ENCODE data around the gene JUNB. TPM values are rescaled to one million over a fixed set of nuclear protein-coding genes. Genes with fewer than 3 reads are reported as not detected.

The JUNB gene
- polyA plus RNA-seq, 3 donors = 1,279 to 3,167 (median 1,468) TPM

- no peaks in the 10 kb centered on the region for H3K27me3 ChIP-seq (ENCODE audit: control insufficient read depth in 2 of 2, insufficient read depth in 2 of 2, low read length in 2 of 2)
- H2AFZ ChIP-seq (ENCODE audit: insufficient read depth, low read depth, low read length, poor library complexity, severe bottlenecking) = no peak overlapping the region
- H3K4me2 ChIP-seq (replicated peaks; ENCODE audit: extremely low read depth, low read length, poor library complexity, severe bottlenecking) = peak overlapping the region; percentile 99
- no peak for TF ChIP-seq CTCF (IDR thresholded peaks at IDR 0.05)
- peaks cover 0 to 2% of the 10 kb centered on the region in 2 donors for H3K36me3 Mint-ChIP-seq
- H3K36me3 ChIP-seq (replicated peaks in 1 of 2; ENCODE audit: control insufficient read depth in 1 of 2, insufficient read depth in 2 of 2, low read length in 2 of 2) = no peaks in the 10 kb centered on the region
- H3K4me3 Mint-ChIP-seq = peak overlapping the region; percentile 55 to 95
- 91% methylated on average over 6 of the region's 10 CpGs for WGBS (ENCODE audit: insufficient coverage)
- peaks cover 28% of the 10 kb centered on the region for H3K4me1 Mint-ChIP-seq
- DNase-seq = no peak
- peaks cover 73 to 75% of the 10 kb centered on the region in 2 donors for H3K4me1 ChIP-seq (ENCODE audit: control insufficient read depth in 1 of 2, insufficient read depth in 2 of 2, low read length in 2 of 2)
- peak overlapping the region; percentile 95 to 100 for H3K27ac ChIP-seq (ENCODE audit: low read depth in 1 of 2, low read length in 2 of 2)
- peaks cover 0 to 1% (median 0%) of the 10 kb centered on the region in 3 donors for H3K27me3 Mint-ChIP-seq (ENCODE audit: low read depth in 3 of 3)
- intact Hi-C loops (cut with micrococcal nuclease) = loop anchor here (10.0 kb wide), 1 partner anchor 1057 kb away; no protein-coding TSS in a partner anchor
- peak overlapping the region; percentile 94 for H3K9ac ChIP-seq (ENCODE audit: insufficient read depth, low read length, poor library complexity, severe bottlenecking)
- peaks cover 0 to 5% (median 0%) of the 10 kb centered on the region in 7 donors for H3K9me3 Mint-ChIP-seq
- no peaks in the 10 kb centered on the region for H3K9me3 ChIP-seq (replicated peaks in 1 of 2; ENCODE audit: control insufficient read depth in 1 of 2, insufficient read depth in 1 of 2, low read length in 2 of 2)
- H4K20me1 ChIP-seq (ENCODE audit: insufficient read depth, low read length) = peaks cover 11% of the 10 kb centered on the region
- peak overlapping the region in 1 of 7 donors; percentile 100 for H3K27ac Mint-ChIP-seq
- peaks cover 55% of the 10 kb centered on the region for H3K79me2 ChIP-seq (ENCODE audit: insufficient read depth, low read length)
- H3K4me3 ChIP-seq (replicated peaks in 1 of 3; ENCODE audit: low read depth in 2 of 3, low read length in 3 of 3) = peak overlapping the region in 1 of 3 experiments; percentile 100
These were observed 3.8 kb upstream of the JUNB start for GRCh38 chr19:12787458-12787857.

- Histone ChIP-seq H3K36me3 (replicated peaks in 1 of 2; ENCODE audit: control insufficient read depth in 1 of 2, insufficient read depth in 2 of 2, low read length in 2 of 2) (no peaks in the 10 kb centered on the region), H3K4me3 (replicated peaks in 1 of 3; ENCODE audit: low read depth in 2 of 3, low read length in 3 of 3) (peak overlapping the region; percentile 83 to 100 (median 85)), H4K20me1 (ENCODE audit: insufficient read depth, low read length) (peaks cover 18% of the 10 kb centered on the region), H3K79me2 (ENCODE audit: insufficient read depth, low read length) (peaks cover 62% of the 10 kb centered on the region), H2AFZ (ENCODE audit: insufficient read depth, low read depth, low read length, poor library complexity, severe bottlenecking) (no peak overlapping the region), H3K4me2 (replicated peaks; ENCODE audit: extremely low read depth, low read length, poor library complexity, severe bottlenecking) (peak overlapping the region; percentile 99), H3K27me3 (ENCODE audit: control insufficient read depth in 2 of 2, insufficient read depth in 2 of 2, low read length in 2 of 2) (no peaks in the 10 kb centered on the region), H3K9ac (ENCODE audit: insufficient read depth, low read length, poor library complexity, severe bottlenecking) (peak overlapping the region; percentile 100), H3K4me1 (ENCODE audit: control insufficient read depth in 1 of 2, insufficient read depth in 2 of 2, low read length in 2 of 2) (peaks cover 67 to 68% of the 10 kb centered on the region in 2 donors), H3K9me3 (replicated peaks in 1 of 2; ENCODE audit: control insufficient read depth in 1 of 2, insufficient read depth in 1 of 2, low read length in 2 of 2) (no peaks in the 10 kb centered on the region), H3K27ac (ENCODE audit: low read depth in 1 of 2, low read length in 2 of 2) (peak overlapping the region; percentile 95 to 100)
- H3K4me1 Mint-ChIP-seq = peaks cover 28% of the 10 kb centered on the region
- H3K4me3 Mint-ChIP-seq = peak overlapping the region; percentile 95 to 98
- DNase-seq = peak in 2 of 3 donors; percentile 26 to 38
- intact Hi-C loops (cut with micrococcal nuclease) = loop anchor here (10.0 kb wide), 1 partner anchor 1057 kb away; no protein-coding TSS in a partner anchor
- H3K27me3 Mint-ChIP-seq (ENCODE audit: low read depth in 3 of 3) = peaks cover 0 to 2% (median 1%) of the 10 kb centered on the region in 3 donors
- H3K36me3 Mint-ChIP-seq = peaks cover 0 to 9% of the 10 kb centered on the region in 2 donors
- no peak for TF ChIP-seq CTCF (IDR thresholded peaks at IDR 0.05)
- H3K9me3 Mint-ChIP-seq = peaks cover 0 to 6% (median 0%) of the 10 kb centered on the region in 7 donors
- 77% methylated on average over 2 of the region's 4 CpGs for WGBS (ENCODE audit: insufficient coverage)
- H3K27ac Mint-ChIP-seq = peak overlapping the region in 1 of 7 donors; percentile 100
These were observed 3.1 kb upstream of the JUNB start for GRCh38 chr19:12788042-12788681.
